RPMI7951 (cell line): Measurements from ENCODE around the gene PHKG1. TPM values are rescaled to one million over a fixed set of nuclear protein-coding genes. Genes with fewer than 3 reads are reported as not detected.
"Not testable (repeated sequence)": the region's sequence is repeated elsewhere in the genome, so short reads cannot be mapped to it uniquely, and the experiment has no call there.

Experiments
- DNase-seq: peaks from one replicate; pipeline ENCODE4 v3.0.0-alpha.2; 2012; ENCODE audit warnings: low read depth
- total RNA-seq: library from RNA; depleted of rRNA; stranded (reverse); fragments of >200 nt; shearing (Covaris generic); gene quantifications from 2 replicates; pipeline ENCODE4 v1.2.3, GENCODE V29; 2014

PHKG1 gene
- total RNA-seq, 1 experiment from 2014 or later: 0.96 TPM

DNA sequence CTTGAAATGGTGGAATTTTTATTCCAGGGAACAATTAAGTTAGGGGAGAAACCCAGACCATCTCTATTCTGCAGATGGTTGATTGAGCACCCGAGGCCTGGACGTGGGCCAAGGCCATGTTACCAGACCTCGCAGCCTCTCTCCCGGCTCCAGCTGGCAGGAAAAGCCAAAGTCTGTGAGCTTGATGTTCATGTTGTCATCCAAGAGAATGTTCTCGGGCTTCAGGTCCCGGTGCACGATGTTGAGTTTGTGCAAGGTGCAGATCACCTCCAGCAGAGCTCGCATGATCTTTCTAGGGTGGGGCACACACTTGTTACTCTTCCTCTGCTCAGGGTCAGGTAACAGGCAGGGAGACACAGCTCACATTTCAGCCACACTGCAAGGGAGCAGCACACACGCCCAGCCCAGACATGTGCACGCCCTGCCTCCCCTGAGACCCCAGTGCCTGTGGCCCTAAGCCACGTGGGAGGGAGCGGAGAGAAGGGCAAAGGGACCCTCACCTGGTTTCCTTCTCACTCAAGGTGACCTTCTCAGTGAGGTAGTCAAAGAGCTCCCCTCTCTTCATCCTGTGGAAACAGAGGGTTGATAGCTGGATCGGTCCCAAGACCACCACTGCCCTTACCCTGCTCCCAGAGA is 9.5 kb downstream of the PHKG1 start:
- DNase-seq: peak; percentile 26

DNA sequence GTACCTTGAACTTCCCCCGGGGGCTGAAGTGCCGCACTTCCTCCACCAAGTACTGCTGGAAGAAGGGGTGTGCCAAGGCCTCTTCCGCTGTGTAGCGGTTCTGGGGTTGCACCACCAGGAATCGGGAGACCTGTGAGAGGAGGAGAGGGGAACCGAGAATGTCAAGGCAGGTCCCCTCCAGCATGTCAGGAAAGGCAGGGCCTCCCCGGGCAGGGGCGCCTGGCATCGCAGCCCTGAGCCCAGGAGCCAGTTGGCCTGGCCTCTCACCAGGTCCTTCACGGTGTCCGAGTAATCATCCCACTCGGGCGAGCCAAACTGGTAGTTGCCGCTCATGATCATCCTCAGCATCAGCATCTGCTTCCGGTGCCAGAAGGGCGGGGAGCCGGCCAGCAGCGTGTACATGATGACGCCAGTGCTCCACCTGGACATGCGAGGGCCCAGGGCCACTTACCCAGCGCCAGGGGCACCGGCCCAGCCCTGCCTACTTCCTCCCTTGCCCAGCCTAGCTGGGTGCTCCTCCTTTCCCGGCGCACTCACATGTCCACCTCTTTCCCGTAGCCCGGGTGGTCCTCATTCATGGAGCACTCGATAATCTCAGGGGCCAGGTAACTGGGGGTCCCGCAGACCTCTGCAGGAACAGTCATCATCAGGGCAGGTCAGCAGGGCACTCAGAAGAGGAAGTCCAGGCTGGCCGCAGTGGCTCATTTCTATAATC is 11.0 kb downstream of the PHKG1 start:
- no peak for DNase-seq

DNA sequence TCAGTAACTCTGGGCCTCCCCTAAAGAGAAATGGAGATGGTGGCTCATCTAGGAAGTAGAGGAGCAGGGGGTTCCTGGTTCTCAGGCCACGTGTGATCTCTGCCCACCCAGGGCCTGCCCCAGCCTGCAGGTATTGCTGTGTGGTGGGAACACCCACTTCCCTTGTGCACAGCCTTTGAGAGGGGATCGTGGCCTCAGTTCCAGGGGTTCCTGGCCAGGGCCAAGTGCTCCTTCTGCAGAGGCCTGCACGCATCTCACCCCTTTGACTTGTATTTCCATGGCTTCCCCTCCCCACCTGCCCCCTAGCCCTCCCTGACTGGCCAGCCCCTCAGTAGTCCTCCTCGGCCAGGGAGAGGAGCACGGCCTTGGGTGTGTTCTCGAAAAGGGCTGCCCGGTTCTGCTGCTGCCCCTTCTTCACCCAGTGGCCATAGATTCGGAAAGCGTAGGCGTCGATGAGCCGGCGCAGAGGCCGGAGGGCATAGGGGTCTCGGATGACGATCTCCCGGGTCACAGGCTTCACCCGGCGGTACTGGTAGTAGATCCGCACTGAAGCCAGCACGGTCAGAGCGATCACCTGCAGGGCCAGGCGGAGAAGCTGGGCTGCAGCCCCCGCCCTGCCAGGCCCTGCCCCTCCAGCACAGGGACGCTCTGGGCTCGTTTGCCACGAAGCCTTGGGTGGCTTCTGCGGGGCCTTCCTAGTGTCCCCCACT is 11.9 kb downstream of the PHKG1 start:
- DNase-seq: not testable (repeated sequence)

DNA sequence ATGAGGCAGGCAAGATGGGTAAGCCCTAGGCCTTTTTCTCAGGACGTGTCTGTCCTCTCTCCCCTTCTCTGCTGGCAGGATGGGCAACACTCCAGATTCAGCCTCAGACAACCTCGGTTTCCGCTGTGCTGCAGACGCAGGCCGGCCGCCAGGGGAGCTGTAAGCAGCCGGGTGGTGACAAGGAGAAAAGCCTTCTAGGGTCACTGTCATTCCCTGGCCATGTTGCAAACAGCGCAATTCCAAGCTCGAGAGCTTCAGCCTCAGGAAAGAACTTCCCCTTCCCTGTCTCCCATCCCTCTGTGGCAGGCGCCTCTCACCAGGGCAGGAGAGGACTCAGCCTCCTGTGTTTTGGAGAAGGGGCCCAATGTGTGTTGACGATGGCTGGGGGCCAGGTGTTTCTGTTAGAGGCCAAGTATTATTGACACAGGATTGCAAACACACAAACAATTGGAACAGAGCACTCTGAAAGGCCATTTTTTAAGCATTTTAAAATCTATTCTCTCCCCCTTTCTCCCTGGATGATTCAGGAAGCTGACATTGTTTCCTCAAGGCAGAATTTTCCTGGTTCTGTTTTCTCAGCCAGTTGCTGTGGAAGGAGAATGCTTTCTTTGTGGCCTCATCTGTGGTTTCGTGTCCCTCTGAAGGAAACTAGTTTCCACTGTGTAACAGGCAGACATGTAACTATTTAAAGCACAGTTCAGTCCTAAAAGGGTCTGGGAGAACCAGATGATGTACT is 13.1 kb downstream of the PHKG1 start:
- DNase-seq: peak; percentile 80

DNA sequence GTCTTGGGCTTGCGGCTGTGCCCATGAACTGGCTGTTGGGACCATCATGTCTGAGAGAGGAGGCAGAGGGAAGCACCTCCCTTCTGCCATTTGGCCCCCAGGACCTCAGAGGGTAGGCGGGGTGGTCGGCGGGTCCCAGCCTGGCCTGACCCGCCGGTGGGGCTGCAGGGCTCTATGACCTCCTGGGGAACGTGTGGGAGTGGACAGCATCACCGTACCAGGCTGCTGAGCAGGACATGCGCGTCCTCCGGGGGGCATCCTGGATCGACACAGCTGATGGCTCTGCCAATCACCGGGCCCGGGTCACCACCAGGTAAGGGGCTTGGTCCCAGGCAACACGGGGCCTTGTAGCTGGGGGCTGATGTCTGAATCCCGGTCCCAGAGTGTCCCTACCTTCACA is 14.6 kb downstream of the PHKG1 start:
- DNase-seq: no peak

DNA sequence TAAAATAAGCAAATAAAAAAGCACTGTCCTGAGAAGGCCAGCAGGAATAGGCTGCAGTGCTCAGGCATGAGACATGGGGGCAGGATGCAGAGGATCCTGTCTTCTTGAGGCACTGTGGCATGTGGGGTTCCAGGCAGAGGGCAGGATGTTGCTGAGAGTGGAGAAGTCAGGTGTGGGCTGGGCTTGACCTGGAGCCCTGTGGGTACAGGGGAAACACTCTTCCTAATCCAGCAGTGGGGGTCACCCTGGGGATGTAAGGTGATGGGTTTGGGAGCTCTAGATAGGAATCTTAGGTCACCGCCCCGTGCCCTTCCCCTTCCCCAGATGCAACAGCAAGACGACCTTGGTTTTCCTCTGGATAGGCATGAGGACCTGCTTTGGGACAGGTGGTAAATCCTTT is 15.1 kb downstream of the PHKG1 start:
- no peak for DNase-seq

DNA sequence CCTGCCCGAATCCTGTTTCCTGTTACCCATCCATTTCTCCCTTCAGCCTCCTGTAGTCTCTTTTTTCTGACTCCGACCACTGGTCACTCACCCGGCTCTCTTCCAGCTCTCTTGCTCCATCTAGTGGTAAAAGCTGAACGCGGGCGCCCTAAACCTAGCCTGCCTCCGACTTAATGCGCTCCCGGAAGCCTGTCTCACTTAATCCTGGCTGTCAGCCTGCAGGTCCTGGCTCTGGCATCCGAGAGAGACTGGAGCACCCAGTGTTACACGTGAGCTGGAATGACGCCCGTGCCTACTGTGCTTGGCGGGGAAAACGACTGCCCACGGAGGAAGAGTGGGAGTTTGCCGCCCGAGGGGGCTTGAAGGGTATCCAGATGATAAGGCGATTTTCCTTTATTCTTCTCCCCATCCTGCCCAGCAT is 18.4 kb downstream of the PHKG1 start:
- peak; percentile 82 for DNase-seq

DNA sequence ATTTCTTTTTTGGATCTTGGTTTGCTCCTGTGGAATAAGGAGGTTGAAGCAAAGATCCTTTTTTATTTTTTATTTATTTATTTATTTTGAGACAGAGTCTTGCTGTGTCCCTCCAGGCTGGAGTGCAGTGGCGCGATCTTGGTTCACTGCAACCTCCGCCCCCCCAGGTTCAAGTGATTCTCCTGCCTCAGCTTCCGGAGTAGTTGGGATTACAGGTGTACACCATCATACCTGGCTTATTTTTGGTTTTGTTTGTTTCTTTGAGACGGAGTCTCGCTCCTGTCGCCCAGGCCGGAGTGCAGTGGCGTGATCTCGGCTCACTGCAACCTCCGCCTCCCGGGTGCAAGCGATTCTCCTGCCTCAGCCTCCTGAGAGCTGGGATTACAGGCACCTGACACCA is 26.4 kb downstream of the PHKG1 start:
- not testable (repeated sequence) for DNase-seq

DNA sequence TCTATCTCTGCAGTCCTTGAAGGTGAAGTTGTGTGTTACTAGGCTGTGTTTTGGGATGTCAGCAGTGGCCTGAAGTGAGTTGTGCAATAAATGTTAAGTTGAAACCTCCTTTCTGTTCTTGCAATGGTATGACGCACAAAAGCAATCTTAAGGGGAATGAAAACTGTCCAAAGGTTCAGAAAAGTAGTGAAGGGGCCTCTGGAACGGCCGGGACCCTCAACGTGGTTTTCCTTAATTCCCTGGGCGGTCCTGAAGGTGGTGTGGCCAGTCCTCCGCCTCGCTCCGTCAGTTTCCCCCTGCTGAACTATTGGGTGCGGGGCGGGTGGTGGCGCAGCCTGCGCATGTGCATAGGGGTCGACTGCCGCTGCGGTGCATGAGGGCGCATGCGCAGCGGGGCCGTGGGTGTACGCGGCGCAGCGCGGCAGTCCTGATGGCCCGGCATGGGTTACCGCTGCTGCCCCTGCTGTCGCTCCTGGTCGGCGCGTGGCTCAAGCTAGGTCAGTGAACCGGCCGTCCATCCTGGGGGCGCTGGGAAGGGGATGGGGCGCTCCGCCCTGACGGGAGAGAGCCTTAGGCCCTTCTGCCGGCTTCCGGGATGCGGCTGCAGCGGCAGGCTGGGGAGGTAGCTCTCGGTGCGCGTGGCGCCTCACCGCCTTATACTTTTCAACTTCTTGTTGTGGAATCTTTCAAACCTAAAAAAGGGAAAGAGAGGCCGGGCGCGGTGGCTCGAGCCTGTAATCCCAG is 28.7 kb downstream of the PHKG1 start, which contains the start of gene SUMF2:
TSS of gene SUMF2 (plus strand) at position 405 of the 744 bp plus-strand sequence. CDS start at position 431, 26 bp downstream.
- DNase-seq: peak; percentile 90

DNA sequence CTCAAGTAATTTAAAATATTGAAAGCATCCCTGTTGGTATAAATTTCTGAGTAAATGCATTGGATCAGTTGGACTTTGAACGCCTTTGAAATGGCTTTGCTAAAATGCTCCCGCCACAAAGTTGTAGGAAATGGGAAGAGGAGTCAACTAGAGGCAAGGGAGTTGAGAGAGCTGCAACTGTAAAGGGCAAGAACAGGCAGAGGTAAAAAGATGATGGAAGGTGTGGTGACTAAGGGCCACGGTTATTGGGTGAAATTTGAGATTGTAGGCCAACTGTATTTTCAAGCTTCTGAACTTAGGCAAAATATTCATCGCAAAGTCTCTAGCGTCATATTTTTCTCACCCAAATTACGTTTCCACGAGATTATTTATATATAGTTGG is 29.3 kb downstream of the PHKG1 start:
- no peak for DNase-seq

DNA sequence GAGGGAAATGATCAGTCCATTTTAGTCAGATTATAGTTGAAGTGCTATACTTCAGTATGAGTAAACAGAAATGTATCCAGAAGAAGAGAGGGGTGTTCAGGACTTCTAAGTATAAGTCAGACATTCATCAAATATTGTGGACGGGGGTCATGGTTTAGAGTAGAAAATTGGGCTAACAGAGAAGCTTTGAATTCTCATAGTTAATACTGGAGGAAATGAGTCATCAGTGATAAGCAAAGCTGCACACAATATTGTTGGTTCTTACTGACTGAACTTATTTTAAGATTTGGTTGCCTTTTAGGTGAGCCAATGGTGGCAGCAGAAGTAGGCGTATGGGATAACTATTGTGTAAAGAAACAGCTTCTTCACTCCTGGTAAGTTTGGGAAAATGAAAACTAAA is 30.4 kb downstream of the PHKG1 start:
- peak; percentile 81 for DNase-seq

DNA sequence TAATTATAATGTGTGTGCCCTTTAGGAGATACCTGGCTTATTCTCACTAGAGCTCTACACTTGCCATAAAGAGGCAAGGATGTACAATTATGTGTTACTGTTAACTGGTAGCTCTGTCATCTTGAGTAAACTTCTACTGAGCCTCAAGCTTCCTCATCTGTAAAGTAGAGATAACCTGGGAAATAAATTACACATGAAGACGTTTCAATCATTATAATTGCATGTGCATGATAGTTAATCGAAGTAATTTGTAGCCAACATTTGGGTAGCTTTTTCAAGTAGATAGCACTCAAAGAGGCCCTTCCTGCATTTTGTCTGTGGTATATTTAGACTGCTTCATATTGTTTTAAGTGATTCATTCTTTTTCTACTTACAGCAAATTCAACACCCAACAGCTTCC is 38.8 kb downstream of the PHKG1 start:
- DNase-seq: no peak

DNA sequence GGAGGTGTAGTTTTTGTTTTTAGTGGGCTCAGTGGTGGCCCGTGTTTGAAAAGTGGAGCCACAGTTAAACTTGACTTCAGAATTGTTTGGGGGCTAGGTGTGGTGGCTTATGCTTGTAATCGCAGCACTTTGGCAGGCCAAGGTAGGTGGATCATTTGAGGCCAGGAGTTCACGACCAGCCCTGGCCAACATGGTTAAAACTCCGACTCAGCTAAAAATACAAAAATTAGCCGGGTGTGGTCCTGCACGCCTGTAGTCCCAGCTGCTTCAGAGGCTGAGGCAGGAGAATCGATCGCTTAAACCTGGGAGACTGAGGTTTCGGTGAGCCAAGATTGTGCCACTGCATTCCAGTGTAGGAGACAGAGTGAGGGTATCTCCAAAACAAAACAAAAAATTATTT is 39.4 kb downstream of the PHKG1 start:
- DNase-seq: no peak

DNA sequence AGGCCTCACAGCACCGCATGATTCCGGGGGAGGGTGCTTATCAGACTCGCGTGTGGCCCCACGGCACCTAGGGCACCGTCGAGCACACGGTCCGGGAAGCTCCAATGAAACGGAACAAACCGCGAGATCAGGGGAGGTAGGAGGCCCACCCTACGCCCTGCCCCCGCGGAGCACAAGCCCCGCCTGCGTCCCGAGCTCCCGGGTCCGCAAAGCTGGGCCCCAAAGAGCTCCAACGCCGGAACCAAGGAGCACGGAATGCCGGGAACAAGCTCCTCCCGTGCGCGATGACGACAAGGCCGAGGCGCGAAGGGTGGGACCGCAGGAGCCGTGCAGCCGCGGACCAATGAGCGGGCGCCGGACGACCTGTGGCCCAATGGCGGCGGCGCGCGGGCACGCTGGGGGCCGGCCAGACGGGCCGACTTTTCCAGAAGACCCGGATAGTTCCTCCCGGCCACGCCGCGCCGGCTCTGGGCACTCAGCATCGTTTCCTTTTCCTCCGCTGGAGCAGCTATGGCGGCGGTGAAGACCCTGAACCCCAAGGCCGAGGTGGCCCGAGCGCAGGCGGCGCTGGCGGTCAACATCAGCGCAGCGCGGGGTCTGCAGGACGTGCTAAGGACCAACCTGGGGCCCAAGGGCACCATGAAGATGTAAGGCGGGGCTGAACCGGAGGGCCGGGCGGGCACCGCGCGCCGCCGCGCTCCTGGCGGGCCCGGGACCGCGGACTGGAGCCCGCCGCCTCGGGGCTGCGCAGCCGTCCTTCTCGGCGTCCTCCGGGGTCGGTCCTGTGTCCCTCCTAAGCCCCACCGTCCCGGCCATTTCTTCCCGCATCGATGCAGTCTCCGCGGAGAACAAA is 41.2 kb downstream of the PHKG1 start, which contains the start of the genes CCT6A and PSPH:
TSS of gene CCT6A (plus strand) at position 427 of the 853 bp plus-strand sequence. CDS start at position 511, 84 bp downstream.
TSS of gene PSPH (minus strand) at position 106 of the 853 bp plus-strand sequence. CDS start 30,232 bp downstream, outside the sequence.
- peak; percentile 99 for DNase-seq

DNA sequence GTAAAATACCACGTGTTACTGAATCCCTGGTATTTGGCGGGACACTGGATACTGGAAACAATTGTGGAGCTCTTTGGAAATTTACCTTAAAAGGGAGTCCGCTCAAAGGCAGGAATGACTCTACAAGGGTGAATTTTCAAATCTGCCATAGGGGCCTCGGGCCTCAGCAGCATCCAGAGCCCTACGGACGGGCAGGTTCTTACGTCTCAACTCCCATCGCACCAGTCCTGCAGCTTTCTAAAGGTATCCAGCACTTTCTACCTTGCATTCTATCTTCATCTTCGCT is 41.8 kb downstream of the PHKG1 start:
- DNase-seq: no peak

DNA sequence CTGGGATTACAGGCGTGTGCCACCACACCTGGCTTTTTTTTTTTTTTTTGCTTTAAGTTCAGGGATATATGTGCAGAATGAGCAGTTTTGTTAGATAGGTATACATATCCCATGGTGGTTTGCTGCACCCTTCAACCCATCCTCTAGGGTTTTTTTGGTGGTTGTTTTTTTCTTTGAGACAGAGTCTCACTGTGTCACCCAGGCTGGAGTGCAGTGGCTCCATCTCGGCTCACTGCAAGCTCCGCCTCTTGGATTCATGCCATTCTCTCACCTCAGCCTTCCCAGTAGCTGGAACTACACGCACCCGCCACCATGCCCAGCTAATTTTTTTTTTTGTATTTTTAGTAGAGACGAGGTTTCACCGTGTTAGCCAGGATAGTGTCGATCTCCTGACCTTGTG is 44.0 kb downstream of the PHKG1 start:
- not testable (repeated sequence) for DNase-seq

DNA sequence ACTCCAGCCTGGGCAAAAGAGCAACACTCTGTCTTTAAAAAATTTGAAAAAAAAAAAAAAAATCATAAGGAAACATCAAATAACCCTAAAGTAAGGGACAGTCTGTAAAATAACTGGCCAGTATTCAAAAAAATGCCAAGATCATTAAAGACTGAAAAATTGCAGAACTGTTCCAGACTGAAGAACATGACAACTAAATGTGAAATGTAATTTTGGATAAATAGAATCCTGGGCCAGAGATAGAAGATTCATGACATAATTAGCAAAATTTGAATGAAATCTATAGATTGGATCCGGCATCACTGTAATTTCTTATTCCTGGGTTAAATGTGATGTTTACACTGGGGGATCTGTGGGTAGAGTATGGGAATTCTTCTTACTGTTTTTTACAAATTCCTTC is 44.5 kb downstream of the PHKG1 start:
- DNase-seq: no peak

DNA sequence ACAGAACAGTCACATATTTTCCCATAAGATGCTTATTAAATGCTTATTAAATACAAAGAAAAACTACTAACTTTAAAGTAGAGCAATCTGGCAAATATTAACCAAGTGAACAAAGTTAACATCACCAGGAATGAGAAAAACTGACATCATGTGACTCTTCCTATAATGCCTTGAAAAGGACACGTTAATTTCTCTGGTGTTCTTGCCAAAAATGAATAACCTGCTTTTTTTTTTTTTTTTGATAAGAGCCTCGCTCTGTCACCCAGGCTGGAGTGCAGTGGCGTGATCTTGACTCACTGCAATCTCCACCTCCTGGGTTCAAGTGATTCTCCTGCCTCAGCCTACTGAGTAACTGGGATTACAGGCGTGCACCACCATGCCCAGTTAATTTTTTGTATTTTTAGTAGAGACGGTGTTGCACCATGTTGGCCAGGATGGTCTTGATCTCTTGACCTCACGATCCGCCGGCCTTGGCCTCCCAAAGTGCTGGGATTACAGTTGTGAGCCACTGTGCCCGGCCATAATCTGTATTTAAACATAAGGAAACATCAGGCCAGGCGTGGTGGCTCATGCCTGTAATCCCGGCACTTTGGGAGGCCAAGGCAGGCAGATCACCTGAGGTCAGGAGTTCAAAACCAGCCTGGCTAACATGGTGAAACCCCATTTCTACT is 45.2 kb downstream of the PHKG1 start:
- not testable (repeated sequence) for DNase-seq

DNA sequence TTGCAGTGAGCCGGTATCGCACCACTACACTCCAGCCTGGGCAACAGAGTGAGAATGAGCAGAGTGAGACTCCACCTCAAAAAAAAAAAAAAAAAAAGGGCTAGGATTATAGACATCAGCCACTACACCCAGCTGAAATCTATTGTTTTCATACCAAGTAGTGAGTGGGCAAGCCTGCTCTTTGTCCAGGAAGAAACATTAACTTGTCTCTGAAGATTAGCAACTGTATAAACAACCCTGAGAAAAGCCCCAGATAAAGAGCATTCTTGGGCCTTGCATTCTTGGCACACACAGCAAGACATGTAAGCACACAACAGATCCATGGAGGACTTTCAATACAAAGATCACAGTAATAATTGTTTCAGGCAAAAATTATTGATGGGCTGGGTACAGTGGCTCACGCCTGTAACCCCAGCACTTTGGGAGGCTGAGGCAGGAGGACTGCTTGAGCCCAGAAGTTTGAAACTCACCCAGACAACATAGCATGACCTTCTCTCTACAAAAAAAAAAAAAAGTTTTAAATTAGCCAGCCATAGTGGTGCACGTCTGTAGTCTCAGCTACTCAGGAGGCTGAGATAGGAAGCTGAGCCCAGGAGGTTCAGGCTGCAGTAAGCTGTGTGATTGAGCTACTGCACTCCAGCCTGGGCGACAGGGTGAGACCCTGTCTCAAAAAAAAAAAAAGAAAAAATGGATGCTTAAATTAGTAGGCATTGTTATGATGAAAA is 45.9 kb downstream of the PHKG1 start:
- DNase-seq: no peak
